HEK293T (cell line): Measurements from ENCODE around the gene OR2AK2.

Experiments
- CTCF ChIA-PET: fragments of 350-600 bp; formaldehyde crosslinking; extraction: SDS; loops from one replicate; lab custom pipeline; 2021; ENCODE audit warnings: antibody characterized with exemption, inconsistent platforms; lab: Yijun Ruan, JAX
- POLR2A ChIA-PET: fragments of 350-600 bp; formaldehyde crosslinking; extraction: SDS; loops from one replicate; lab custom pipeline; 2020; ENCODE audit warnings: antibody characterized with exemption, inconsistent platforms; lab: Yijun Ruan, JAX
- DNase-seq: peaks from one replicate; pipeline ENCODE4 v3.0.0; 2012; ENCODE audit warnings: mixed read lengths; ENCODE audit errors: extremely low spot score
- BHLHE40 ChIP-seq: fragments of 450-650 bp; IDR thresholded peaks from 2 replicates; pipeline ENCODE4 v1.6.1; 2016; ENCODE audit warnings: mild to moderate bottlenecking, moderate library complexity, borderline replicate concordance
- L3MBTL2 ChIP-seq: fragments of 450-650 bp; conservative IDR thresholded peaks from 2 replicates; pipeline ENCODE4 v1.6.1; 2016; ENCODE audit warnings: mild to moderate bottlenecking
- NFRKB ChIP-seq: fragments of 450-650 bp; IDR thresholded peaks from 2 replicates; pipeline ENCODE4 v1.6.1; 2016; ENCODE audit warnings: mild to moderate bottlenecking, moderate library complexity
- SP1 ChIP-seq: fragments of 450-650 bp; IDR thresholded peaks from 2 replicates; pipeline ENCODE4 v1.6.1; 2017
- ZNF384 ChIP-seq: fragments of 450-650 bp; IDR thresholded peaks from 2 replicates; pipeline ENCODE4 v1.6.1; 2016
- TF ChIP-seq, protein P1 (sequence below): fragments of 450-650 bp; IDR thresholded peaks from 2 replicates; pipeline ENCODE4 v1.6.1; 2016

OR2AK2 gene

DNA sequence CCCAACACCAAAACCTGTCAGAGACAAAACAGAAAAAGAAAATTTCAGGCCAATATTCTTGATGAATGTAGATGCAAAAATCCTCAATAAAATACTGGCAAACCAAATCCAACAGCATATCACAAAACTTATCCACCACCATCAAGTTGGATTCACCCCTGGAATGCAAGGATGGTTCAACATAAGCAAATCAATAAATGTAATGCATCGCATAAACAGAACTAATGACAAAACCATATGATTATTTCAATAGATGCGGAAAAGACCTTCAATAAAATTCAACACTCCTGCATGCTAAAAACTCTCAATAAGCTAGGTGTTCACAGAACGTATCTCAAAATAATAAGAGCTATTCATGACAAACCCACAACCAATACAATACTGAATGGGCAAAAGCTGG is 44.6 kb downstream of the OR2AK2 start:
- DNase-seq, result no peak
- ChIA-PET CTCF (no interaction called here), POLR2A (no interaction called here)
- TF ChIP-seq L3MBTL2 (no peak), ZNF384 (no peak)

DNA sequence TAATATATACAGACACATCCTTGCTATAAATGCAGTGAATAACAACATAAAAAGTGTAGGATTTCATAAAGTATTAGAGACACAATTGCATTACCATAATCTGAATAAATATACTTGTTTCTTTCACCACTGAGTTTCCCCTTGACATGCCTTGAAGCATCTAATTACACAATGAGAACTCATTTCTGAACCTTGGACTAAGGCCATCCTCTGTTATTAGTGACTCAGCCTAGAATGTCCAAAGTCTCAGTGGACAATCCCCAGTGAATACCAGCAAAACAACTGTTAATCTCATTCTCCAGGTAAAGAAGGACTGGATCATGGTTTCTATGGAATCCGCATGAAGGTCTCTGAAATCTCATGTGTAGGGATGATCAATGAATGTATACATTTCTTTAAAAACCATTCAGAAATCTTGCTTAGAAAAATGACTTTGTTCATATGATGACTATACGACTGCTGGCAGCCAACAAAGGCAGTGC is 48.2 kb downstream of the OR2AK2 start, which contains the start of gene OR2L5:
Gene OR2L5 (plus strand): TSS at position 432 of the 482 bp plus-strand sequence. CDS start 8,288 bp downstream, outside the sequence.
- ChIA-PET CTCF (no interaction called here), POLR2A (no interaction called here)
- TF ChIP-seq NFRKB, result no peak
- DNase-seq, result no peak

DNA sequence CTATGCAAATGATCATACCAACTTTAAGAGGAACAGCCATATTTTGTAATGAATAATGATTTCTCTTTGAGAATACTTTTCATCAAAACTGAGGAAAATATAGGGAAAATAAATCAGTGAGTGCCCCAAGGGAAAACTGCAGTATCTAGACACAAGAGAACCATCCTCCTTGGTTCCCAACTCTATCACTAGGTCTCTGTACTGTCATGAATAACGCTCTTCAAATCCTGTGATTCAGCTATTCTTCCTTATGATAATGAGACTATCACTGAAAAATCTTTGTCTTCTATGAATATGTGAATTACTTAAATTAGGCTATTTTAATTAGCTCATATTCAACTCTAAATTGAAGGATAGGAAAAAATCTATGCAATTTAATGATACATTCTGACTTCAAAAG is 50.8 kb downstream of the OR2AK2 start:
- POLR2A ChIA-PET, result no interaction called here
- TF ChIP-seq L3MBTL2 (no peak), SP1 (no peak), ZNF384 (no peak), NFRKB (no peak), BHLHE40 (no peak)
- TF ChIP-seq, protein P1, sequence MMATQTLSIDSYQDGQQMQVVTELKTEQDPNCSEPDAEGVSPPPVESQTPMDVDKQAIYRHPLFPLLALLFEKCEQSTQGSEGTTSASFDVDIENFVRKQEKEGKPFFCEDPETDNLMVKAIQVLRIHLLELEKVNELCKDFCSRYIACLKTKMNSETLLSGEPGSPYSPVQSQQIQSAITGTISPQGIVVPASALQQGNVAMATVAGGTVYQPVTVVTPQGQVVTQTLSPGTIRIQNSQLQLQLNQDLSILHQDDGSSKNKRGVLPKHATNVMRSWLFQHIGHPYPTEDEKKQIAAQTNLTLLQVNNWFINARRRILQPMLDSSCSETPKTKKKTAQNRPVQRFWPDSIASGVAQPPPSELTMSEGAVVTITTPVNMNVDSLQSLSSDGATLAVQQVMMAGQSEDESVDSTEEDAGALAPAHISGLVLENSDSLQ, result no peak
- CTCF ChIA-PET, result no interaction called here
- DNase-seq, result no peak
